ENCODE results near the gene SLAMF9.

SLAMF9 gene

DNA sequence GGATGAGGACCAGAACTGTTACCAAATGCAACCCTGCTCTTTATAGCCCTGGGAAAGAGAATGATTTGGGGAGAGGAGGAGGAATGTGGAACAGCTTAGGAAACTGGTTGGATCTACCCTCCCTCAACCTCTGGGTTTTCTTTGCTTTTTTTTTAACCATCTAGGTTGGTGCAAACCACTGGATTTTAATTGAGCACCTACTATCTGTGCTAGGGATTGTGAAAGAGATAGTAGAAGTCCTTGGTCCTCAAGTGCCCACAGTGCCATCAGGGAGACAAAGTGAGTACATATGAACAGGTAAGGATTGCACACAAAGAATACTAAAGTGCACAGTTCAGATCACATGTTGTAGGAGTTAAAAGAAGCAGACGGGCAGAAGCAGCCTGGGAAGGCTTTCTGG, 33.4 kb downstream of the SLAMF9 start:
- TF ChIP-seq, protein P1, sequence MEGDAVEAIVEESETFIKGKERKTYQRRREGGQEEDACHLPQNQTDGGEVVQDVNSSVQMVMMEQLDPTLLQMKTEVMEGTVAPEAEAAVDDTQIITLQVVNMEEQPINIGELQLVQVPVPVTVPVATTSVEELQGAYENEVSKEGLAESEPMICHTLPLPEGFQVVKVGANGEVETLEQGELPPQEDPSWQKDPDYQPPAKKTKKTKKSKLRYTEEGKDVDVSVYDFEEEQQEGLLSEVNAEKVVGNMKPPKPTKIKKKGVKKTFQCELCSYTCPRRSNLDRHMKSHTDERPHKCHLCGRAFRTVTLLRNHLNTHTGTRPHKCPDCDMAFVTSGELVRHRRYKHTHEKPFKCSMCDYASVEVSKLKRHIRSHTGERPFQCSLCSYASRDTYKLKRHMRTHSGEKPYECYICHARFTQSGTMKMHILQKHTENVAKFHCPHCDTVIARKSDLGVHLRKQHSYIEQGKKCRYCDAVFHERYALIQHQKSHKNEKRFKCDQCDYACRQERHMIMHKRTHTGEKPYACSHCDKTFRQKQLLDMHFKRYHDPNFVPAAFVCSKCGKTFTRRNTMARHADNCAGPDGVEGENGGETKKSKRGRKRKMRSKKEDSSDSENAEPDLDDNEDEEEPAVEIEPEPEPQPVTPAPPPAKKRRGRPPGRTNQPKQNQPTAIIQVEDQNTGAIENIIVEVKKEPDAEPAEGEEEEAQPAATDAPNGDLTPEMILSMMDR (IDR thresholded peaks at IDR 0.05; ENCODE audit: insufficient read depth, low read length, missing control alignments) = no peak
- POLR2A ChIA-PET = no interaction called here
- DNase-seq (ENCODE audit: low read depth, low spot score) = no peak
- CTCF ChIA-PET = interaction anchor here (0.6 to 23.7 kb wide), 5 partner anchors 16 to 760 kb away, joined by 3 to 1031 read pairs (median 33); no protein-coding TSS in a partner anchor
- H3K4me3 ChIP-seq (ENCODE audit: low read depth, low read length) = no peak overlapping the region

DNA sequence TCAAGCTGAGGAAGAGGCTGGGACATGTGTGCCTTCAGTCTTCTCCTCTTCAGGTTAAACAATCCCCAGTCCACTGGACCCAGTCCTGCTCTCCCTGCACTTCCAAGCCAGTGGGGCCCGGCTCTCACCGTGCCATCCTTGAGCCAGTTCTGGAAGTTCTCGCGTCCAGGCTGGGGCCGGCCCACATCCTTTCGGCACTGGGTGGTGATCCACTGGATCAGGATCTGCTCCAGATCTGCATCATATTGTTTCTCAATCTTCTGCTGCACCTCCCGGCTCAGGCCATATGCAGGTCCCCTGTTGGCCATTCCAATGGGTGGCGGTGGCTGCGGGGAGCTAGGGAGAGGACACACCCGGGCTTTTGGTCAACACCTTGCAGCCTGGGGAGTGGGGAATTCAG, 33.8 kb downstream of the SLAMF9 start:
- CTCF ChIA-PET = interaction anchor here (0.6 to 23.7 kb wide), 3 partner anchors 89 to 760 kb away, joined by 3 to 1031 read pairs (median 3); no protein-coding TSS in a partner anchor
- POLR2A ChIA-PET = no interaction called here
- H3K4me3 ChIP-seq (ENCODE audit: low read depth, low read length) = no peak overlapping the region
- TF ChIP-seq, protein P1 (IDR thresholded peaks at IDR 0.05; ENCODE audit: insufficient read depth, low read length, missing control alignments) = no peak
- no peak for DNase-seq (ENCODE audit: low read depth, low spot score)

DNA sequence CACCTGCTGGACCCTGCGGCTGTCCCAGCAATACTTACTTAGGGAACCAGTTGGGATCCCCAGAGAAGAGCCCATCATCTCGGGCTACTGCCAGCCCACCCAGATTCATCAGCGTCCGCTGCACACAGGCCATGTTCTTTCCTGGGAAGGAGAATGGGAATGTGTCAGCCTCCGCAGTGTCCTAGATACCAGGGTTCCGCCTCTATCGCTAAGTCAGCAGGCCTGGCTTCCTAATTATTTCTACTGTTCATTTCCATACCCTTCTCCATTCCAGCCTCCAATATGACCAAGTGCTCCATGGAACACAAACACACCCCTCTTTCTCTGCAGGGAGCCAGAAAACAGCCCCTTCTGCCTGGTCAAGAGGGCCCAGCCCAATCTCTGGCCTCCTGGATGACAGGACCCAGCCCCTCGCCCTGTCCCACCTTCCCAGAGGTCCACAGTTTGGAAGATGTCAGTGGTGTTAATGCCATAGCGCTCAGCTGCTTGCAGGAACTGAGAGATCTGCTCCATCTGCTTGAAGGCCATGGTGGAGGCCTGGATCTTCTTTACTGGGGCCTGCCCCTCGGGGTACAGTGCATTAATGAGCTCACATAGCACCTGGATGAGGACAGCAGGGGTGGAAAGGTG, 34.7 kb downstream of the SLAMF9 start:
- POLR2A ChIA-PET = no interaction called here
- TF ChIP-seq, protein P1 (IDR thresholded peaks at IDR 0.05; ENCODE audit: insufficient read depth, low read length, missing control alignments) = no peak
- no peak overlapping the region for H3K4me3 ChIP-seq (ENCODE audit: low read depth, low read length)
- CTCF ChIA-PET = interaction anchor here (1.5 to 23.7 kb wide), 2 partner anchors 17 to 90 kb away, joined by 3 to 1031 read pairs; no protein-coding TSS in a partner anchor
- DNase-seq (ENCODE audit: low read depth, low spot score) = no peak

DNA sequence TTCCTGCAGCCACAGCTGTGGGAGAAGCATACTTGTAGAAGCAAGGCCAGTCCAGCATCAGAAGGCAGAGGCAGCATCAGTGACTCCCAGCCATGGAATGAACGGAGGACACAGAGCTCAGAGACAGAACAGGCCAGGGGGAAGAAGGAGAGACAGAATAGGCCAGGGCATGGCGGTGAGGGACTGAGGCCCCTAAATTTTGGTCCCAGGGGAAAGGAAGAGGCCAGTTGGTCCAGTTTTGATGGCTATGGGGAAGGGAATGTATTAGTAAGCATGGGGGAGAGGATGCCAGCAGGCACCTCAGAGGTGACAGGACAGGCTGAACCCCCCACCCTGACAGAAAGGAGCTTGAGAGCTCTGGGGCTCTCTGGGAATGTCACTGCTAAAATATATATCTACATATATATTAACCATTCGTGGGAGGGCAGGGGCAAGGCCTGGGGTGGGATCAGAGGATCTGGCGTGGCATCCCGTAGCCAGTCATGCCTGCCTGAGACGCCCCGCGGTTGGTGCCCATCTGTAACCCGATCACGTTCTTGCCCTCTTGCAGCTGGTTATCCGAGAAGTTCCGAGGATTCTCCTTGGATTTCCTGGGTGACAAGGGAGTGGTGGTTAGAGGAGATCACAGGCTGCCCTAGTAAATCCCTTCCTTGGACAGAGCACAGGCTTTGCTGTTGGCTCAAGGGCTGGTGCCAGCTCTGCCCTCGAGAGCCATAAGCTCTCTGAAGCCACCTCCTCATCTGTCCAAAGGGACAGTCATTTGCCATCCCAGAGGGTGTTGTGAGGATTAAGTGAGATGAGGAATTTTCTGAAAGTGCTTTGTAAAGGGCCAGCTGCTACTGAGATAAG, 35.5 kb downstream of the SLAMF9 start:
- TF ChIP-seq, protein P1 (IDR thresholded peaks at IDR 0.05; ENCODE audit: insufficient read depth, low read length, missing control alignments) = no peak
- no peak for DNase-seq (ENCODE audit: low read depth, low spot score)
- POLR2A ChIA-PET = interaction anchor here (0.5 kb wide), 1 partner anchor 41 kb away, joined by 3 read pairs; no protein-coding TSS in a partner anchor
- CTCF ChIA-PET = interaction anchor here (1.5 to 23.7 kb wide), 4 partner anchors 17 to 120 kb away, joined by 3 to 1031 read pairs (median 13); no protein-coding TSS in a partner anchor
- H3K4me3 ChIP-seq (ENCODE audit: low read depth, low read length) = no peak overlapping the region

DNA sequence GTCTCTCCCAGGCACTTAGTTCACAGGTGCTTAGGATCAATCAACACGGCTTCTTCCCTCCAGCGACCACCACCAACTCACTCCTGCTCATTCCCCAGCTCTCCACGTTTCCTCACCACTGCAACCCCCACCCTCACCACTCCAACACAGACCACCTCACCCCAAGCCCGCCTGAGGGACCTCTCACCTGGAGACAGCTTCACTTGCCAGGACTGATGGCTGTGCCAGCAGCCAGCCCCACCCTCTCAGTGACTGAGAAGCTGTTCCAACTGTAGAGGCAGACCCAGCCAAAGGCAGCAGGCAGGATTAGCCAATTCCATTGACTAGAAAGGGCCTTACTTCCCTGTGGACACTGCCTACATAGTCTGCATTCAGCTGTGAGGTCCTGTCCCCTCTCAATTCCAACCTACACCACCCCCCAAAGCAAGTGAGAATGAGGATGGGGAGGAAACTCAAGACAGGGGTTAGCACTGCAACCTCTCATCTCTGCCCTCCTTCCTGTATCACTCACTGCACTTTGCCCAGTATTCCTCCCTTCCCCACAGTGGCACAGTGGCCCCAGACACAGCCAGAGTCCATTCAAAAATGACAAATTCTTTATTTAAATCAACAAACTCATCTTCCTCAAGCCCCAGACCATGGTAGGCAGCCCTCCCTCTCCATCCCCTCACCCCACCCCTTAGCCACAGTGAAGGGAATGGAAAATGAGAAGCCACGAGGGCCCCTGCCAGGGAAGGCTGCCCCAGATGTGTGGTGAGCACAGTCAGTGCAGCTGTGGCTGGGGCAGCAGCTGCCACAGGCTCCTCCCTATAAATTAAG, 36.3 kb downstream of the SLAMF9 start:
- TF ChIP-seq, protein P1 (IDR thresholded peaks at IDR 0.05; ENCODE audit: insufficient read depth, low read length, missing control alignments) = no peak
- ChIA-PET POLR2A (no interaction called here), CTCF (interaction anchor here (1.5 to 4.5 kb wide), 3 partner anchors 18 to 119 kb away, joined by 3 to 17 read pairs (median 9); no protein-coding TSS in a partner anchor)
- no peak for DNase-seq (ENCODE audit: low read depth, low spot score)
- H3K4me3 ChIP-seq (ENCODE audit: low read depth, low read length) = no peak overlapping the region
